SK-N-SH (cell line): ENCODE results near the gene USPL1. TPM values are rescaled to one million over a fixed set of nuclear protein-coding genes. Genes with fewer than 3 reads are reported as not detected.

Experiments
- CTCF ChIA-PET: fragments of 300-600, 350-600 bp; formaldehyde crosslinking; extraction: SDS; loops from one replicate; lab custom pipeline; 2021; lab: Yijun Ruan, JAX
- POLR2A ChIA-PET: fragments of 350-600 bp; sonication (Branson Sonifier 250); formaldehyde crosslinking; extraction: SDS; loops from one replicate; lab custom pipeline; 2020; ENCODE audit warnings: antibody characterized with exemption, inconsistent platforms; lab: Yijun Ruan, JAX
- DNase-seq: peaks from one replicate; pipeline ENCODE4 v3.0.0; 2012
- H2AFZ ChIP-seq: fragments of 200-600 bp; sonication (generic); 2 replicates; pipeline ENCODE4 v1.8.1; 2016; ENCODE audit warnings: antibody characterized with exemption, mild to moderate bottlenecking, low read depth
- H3F3A ChIP-seq: fragments of 200-600 bp; sonication (generic); replicated peaks from 2 replicates; pipeline ENCODE3; 2016; ENCODE audit warnings: antibody characterized with exemption, mild to moderate bottlenecking; ENCODE audit not compliant: insufficient read depth
- H3K27ac ChIP-seq, 2 experiments: fragments of 200-500 bp in 1 of 2; fragments of 200-600 bp in 1 of 2; sonication (Bioruptor generic) in 1 of 2; sonication (generic), shearing (Covaris generic) in 1 of 2; 2 replicates each; pipeline versions ENCODE4 v1.5.1 to v1.6.1; 2014 to 2016; ENCODE audit warnings: low read depth in 2 of 2, inconsistent platforms in 1 of 2, low read length in 1 of 2, mild to moderate bottlenecking in 1 of 2, mixed read lengths in 1 of 2
- H3K27me3 ChIP-seq: fragments of 200-600 bp; sonication (generic), shearing (Covaris generic); 2 replicates; pipeline ENCODE4 v1.6.1; 2016; ENCODE audit warnings: mixed run types; ENCODE audit not compliant: insufficient read depth
- H3K36me3 ChIP-seq, 2 experiments: fragments of 200-500 bp in 1 of 2; fragments of 200-600 bp in 1 of 2; sonication (Bioruptor generic) in 1 of 2; sonication (generic) in 1 of 2; replicated peaks in 1 of 2; 2 replicates each; pipeline versions ENCODE3 to v1.5.1; 2014 to 2016; ENCODE audit warnings: low read length in 1 of 2, mild to moderate bottlenecking in 1 of 2; ENCODE audit not compliant: insufficient read depth in 2 of 2, control insufficient read depth in 1 of 2
- H3K4me1 ChIP-seq, 2 experiments: fragments of 200-500 bp in 1 of 2; fragments of 200-600 bp in 1 of 2; sonication (Bioruptor generic) in 1 of 2; sonication (generic), shearing (Covaris generic) in 1 of 2; 2 replicates each; pipeline versions ENCODE4 v1.5.1 to v1.6.1; 2014 to 2016; ENCODE audit warnings: low read depth in 1 of 2, low read length in 1 of 2, mixed run types in 1 of 2; ENCODE audit not compliant: insufficient read depth in 2 of 2, control insufficient read depth in 1 of 2
- H3K4me2 ChIP-seq: fragments of 200-600 bp; sonication (generic), shearing (Covaris generic); 2 replicates; pipeline ENCODE4 v1.6.1; 2017; ENCODE audit warnings: mixed run types
- H3K4me3 ChIP-seq, 2 experiments: fragments of 200-500 bp in 1 of 2; fragments of 200-600 bp in 1 of 2; sonication (Bioruptor generic) in 1 of 2; sonication (generic), shearing (Covaris generic) in 1 of 2; 2 replicates each; pipeline versions ENCODE4 v1.5.1 to v1.8.1; 2014 to 2016; ENCODE audit warnings: low read depth in 2 of 2, inconsistent platforms in 1 of 2, low read length in 1 of 2, mild to moderate bottlenecking in 1 of 2, mixed read lengths in 1 of 2, moderate library complexity in 1 of 2
- H3K79me2 ChIP-seq: fragments of 200-600 bp; sonication (generic); 2 replicates; pipeline ENCODE4 v1.8.1; 2017; ENCODE audit warnings: mild to moderate bottlenecking; ENCODE audit not compliant: insufficient read depth
- H3K9ac ChIP-seq: fragments of 200-600 bp; sonication (generic); 2 replicates; pipeline ENCODE4 v1.6.1; 2017; ENCODE audit warnings: mixed run types
- H3K9me2 ChIP-seq: fragments of 200-600 bp; sonication (generic); 2 replicates; pipeline ENCODE4 v1.6.1; 2017; ENCODE audit warnings: mixed run types
- H3K9me3 ChIP-seq: fragments of 200-600 bp; sonication (generic); 2 replicates; pipeline ENCODE4 v1.6.1; 2017; ENCODE audit warnings: mixed run types, mild to moderate bottlenecking, moderate library complexity
- H4K20me1 ChIP-seq: fragments of 200-600 bp; sonication (generic); 2 replicates; pipeline ENCODE4 v1.6.1; 2017; ENCODE audit warnings: mild to moderate bottlenecking, mixed run types; ENCODE audit not compliant: insufficient read depth
- CHD2 ChIP-seq: fragments of 150-350 bp; IDR thresholded peaks from 2 replicates; pipeline ENCODE4 v1.6.1; 2018; ENCODE audit warnings: low read length; ENCODE audit not compliant: partially characterized antibody
- ELF1 ChIP-seq: IDR thresholded peaks from 2 replicates; pipeline ENCODE4 v1.4.0; 2012
- EZH2phosphoT487 ChIP-seq: fragments of 200-600 bp; sonication (generic); IDR thresholded peaks from 2 replicates; pipeline ENCODE4 v1.6.1; 2017; ENCODE audit warnings: low read depth, mixed run types, mild to moderate bottlenecking, antibody characterized with exemption, moderate library complexity, borderline replicate concordance
- FOXM1 ChIP-seq: IDR thresholded peaks from 2 replicates; pipeline ENCODE4 v1.4.0; 2012; ENCODE audit warnings: low read depth, mild to moderate bottlenecking
- JUND ChIP-seq: IDR thresholded peaks from 2 replicates; pipeline ENCODE4 v1.4.0; 2012
- MEF2A ChIP-seq: IDR thresholded peaks from 2 replicates; pipeline ENCODE4 v1.4.0; 2012; ENCODE audit warnings: low read depth, borderline replicate concordance
- MXI1 ChIP-seq: IDR thresholded peaks from 2 replicates; pipeline ENCODE4 v1.6.1; 2012; ENCODE audit warnings: mild to moderate bottlenecking, low read depth, low read length, improper control_type of control experiment
- NFIC ChIP-seq: IDR thresholded peaks from 2 replicates; pipeline ENCODE4 v1.4.0; 2012; ENCODE audit warnings: borderline replicate concordance
- NRF1 ChIP-seq: IDR thresholded peaks from 2 replicates; pipeline ENCODE4 v1.6.1; 2012; ENCODE audit warnings: low read depth, mild to moderate bottlenecking, low read length
- RAD21 ChIP-seq: IDR thresholded peaks from 2 replicates; pipeline ENCODE4 v1.6.1; 2012; ENCODE audit warnings: mild to moderate bottlenecking, low read length
- RCOR1 ChIP-seq: fragments of 150-350 bp; IDR thresholded peaks from 2 replicates; pipeline ENCODE4 v1.6.1; 2017; ENCODE audit warnings: antibody characterized with exemption, low read length
- RFX5 ChIP-seq: IDR thresholded peaks from 2 replicates; pipeline ENCODE4 v1.6.1; 2012; ENCODE audit warnings: mild to moderate bottlenecking, improper control_type of control experiment, low read length
- SIN3A ChIP-seq: IDR thresholded peaks from 2 replicates; pipeline ENCODE4 v1.6.1; 2012; ENCODE audit warnings: low read depth, mild to moderate bottlenecking, low read length, moderate library complexity, borderline replicate concordance
- TEAD4 ChIP-seq: IDR thresholded peaks from 2 replicates; pipeline ENCODE4 v1.4.0; 2012; ENCODE audit warnings: mild to moderate bottlenecking, borderline replicate concordance; ENCODE audit not compliant: insufficient read depth
- YY1 ChIP-seq: IDR thresholded peaks from 2 replicates; pipeline ENCODE4 v1.4.0; 2012; ENCODE audit warnings: low read depth, mild to moderate bottlenecking
- WGBS: methylation state at CpG from one replicate; pipeline ENCODE4 v1.1.6; 2017; ENCODE audit warnings: low lambda C conversion rate; 5-methylcytosine and 5-hydroxymethylcytosine counted together
- polyA plus RNA-seq, 3 experiments: library from polyadenylated mRNA; depleted of rRNA; stranded (reverse); fragments of >200 nt; gene quantifications; 2 replicates each; pipeline ENCODE4 v1.2.3, GENCODE V29; 2012
- TF ChIP-seq, protein P1 (sequence below): IDR thresholded peaks from 2 replicates; pipeline ENCODE4; 2012
- TF ChIP-seq, protein P2 (sequence below): IDR thresholded peaks from 2 replicates; pipeline ENCODE4 v1.6.1; 2012; ENCODE audit warnings: mild to moderate bottlenecking, low read depth, low read length, moderate library complexity
- TF ChIP-seq, protein P3 (sequence below): IDR thresholded peaks from 2 replicates; pipeline ENCODE4 v1.4.0; 2012; ENCODE audit warnings: low read depth, borderline replicate concordance
- TF ChIP-seq, protein P4 (sequence below): IDR thresholded peaks from 2 replicates; pipeline ENCODE4 v1.4.0; 2012; ENCODE audit warnings: low read depth
- TF ChIP-seq, protein P5 (sequence below): fragments of 150-350 bp; IDR thresholded peaks from 2 replicates; pipeline ENCODE4 v1.6.1; 2017; ENCODE audit warnings: antibody characterized with exemption, low read length, low read depth, borderline replicate concordance

The USPL1 gene
- polyA plus RNA-seq, 1 of the 3 experiments (the other 2 are of a cell fraction), result 6.4 TPM

DNA sequence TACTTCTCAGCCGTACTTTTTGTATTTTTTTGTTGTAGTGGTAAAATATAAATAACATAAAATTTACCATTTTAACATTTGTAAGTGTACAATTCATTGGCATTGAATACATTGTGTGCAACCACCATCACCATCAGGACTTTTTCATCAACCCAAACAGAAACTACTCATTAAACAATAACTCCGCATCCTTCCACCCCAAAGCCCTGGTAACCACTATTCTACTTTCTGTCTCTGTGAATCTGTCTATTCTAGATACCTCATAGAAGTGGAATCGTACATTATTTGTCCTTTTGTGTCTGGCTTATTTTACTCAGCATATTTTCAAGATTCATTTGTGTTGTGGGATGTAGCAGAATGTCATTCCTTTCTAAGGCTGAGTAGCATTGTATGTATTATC lies 38.5 kb downstream of the USPL1 start:
- Histone ChIP-seq H4K20me1 (no peaks in the 10 kb centered on the region), H3K9me3 (no peaks in the 10 kb centered on the region), H3K79me2 (no peaks in the 10 kb centered on the region; the same call in 1 of the 2 replicates), H3K4me3 (no peak overlapping the region), H3K4me1 (no peaks in the 10 kb centered on the region; a peak in 3 of 4 replicates), H3K27ac (no peak overlapping the region), H2AFZ (no peak overlapping the region), H3K27me3 (no peaks in the 10 kb centered on the region), H3F3A (no peaks in the 10 kb centered on the region), H3K9ac (no peak overlapping the region), H3K9me2 (no peaks in the 10 kb centered on the region), H3K36me3 (peaks cover 61 to 69% of the 10 kb centered on the region in 2 experiments), H3K4me2 (no peak overlapping the region)
- DNase-seq, result no peak
- ChIA-PET CTCF (interaction anchor here (0.7 kb wide), 1 partner anchor 140 kb away, joined by 3 read pairs; no protein-coding TSS in a partner anchor), POLR2A (no interaction called here)
- 94% methylated on average over 3 of the region's 3 CpGs for WGBS
- TF ChIP-seq FOXM1 (no peak), MXI1 (no peak), NFIC (no peak), JUND (no peak), SIN3A (no peak), CHD2 (no peak), RAD21 (no peak), MEF2A (no peak), NRF1 (no peak), YY1 (no peak), RCOR1 (no peak), TEAD4 (no peak), ELF1 (no peak), RFX5 (no peak), EZH2phosphoT487 (no peak)
- TF ChIP-seq, protein P1, sequence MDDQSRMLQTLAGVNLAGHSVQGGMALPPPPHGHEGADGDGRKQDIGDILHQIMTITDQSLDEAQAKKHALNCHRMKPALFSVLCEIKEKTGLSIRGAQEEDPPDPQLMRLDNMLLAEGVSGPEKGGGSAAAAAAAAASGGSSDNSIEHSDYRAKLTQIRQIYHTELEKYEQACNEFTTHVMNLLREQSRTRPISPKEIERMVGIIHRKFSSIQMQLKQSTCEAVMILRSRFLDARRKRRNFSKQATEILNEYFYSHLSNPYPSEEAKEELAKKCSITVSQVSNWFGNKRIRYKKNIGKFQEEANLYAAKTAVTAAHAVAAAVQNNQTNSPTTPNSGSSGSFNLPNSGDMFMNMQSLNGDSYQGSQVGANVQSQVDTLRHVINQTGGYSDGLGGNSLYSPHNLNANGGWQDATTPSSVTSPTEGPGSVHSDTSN, result no peak
- TF ChIP-seq, protein P2, sequence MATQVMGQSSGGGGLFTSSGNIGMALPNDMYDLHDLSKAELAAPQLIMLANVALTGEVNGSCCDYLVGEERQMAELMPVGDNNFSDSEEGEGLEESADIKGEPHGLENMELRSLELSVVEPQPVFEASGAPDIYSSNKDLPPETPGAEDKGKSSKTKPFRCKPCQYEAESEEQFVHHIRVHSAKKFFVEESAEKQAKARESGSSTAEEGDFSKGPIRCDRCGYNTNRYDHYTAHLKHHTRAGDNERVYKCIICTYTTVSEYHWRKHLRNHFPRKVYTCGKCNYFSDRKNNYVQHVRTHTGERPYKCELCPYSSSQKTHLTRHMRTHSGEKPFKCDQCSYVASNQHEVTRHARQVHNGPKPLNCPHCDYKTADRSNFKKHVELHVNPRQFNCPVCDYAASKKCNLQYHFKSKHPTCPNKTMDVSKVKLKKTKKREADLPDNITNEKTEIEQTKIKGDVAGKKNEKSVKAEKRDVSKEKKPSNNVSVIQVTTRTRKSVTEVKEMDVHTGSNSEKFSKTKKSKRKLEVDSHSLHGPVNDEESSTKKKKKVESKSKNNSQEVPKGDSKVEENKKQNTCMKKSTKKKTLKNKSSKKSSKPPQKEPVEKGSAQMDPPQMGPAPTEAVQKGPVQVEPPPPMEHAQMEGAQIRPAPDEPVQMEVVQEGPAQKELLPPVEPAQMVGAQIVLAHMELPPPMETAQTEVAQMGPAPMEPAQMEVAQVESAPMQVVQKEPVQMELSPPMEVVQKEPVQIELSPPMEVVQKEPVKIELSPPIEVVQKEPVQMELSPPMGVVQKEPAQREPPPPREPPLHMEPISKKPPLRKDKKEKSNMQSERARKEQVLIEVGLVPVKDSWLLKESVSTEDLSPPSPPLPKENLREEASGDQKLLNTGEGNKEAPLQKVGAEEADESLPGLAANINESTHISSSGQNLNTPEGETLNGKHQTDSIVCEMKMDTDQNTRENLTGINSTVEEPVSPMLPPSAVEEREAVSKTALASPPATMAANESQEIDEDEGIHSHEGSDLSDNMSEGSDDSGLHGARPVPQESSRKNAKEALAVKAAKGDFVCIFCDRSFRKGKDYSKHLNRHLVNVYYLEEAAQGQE, result no peak
- TF ChIP-seq, protein P3, sequence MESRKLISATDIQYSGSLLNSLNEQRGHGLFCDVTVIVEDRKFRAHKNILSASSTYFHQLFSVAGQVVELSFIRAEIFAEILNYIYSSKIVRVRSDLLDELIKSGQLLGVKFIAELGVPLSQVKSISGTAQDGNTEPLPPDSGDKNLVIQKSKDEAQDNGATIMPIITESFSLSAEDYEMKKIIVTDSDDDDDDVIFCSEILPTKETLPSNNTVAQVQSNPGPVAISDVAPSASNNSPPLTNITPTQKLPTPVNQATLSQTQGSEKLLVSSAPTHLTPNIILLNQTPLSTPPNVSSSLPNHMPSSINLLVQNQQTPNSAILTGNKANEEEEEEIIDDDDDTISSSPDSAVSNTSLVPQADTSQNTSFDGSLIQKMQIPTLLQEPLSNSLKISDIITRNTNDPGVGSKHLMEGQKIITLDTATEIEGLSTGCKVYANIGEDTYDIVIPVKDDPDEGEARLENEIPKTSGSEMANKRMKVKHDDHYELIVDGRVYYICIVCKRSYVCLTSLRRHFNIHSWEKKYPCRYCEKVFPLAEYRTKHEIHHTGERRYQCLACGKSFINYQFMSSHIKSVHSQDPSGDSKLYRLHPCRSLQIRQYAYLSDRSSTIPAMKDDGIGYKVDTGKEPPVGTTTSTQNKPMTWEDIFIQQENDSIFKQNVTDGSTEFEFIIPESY, result no peak
- TF ChIP-seq, protein P4, sequence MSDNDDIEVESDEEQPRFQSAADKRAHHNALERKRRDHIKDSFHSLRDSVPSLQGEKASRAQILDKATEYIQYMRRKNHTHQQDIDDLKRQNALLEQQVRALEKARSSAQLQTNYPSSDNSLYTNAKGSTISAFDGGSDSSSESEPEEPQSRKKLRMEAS, result no peak
- TF ChIP-seq, protein P5, sequence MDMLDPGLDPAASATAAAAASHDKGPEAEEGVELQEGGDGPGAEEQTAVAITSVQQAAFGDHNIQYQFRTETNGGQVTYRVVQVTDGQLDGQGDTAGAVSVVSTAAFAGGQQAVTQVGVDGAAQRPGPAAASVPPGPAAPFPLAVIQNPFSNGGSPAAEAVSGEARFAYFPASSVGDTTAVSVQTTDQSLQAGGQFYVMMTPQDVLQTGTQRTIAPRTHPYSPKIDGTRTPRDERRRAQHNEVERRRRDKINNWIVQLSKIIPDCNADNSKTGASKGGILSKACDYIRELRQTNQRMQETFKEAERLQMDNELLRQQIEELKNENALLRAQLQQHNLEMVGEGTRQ, result no peak
